ENCODE measurements around the gene SUB1.

DNA sequence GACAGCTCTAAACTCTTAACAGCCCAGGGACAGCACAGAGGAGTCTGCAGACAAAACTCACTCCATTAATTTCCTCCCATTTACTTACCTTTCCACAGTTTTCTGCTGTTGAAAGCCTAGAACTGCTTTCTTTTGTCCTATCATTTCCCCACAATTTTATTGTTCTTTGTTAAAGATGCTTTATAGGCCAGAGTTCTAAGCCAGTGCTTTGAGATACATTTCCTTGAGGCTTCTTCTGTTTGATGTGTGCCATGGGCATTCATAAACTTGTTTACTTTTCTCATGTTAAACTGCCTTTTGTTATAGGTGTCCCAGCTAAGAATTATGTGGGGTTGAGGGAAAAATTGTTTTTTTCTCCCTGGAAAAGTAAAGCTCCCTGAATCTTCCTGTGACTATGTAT, 25.9 kb upstream of the SUB1 start:
- TF ChIP-seq EZH2 (IDR thresholded peaks at IDR 0.05; ENCODE audit: borderline replicate concordance, low read depth, low read length, severe bottlenecking) (no peak), FOS (IDR thresholded peaks at IDR 0.05; ENCODE audit: borderline replicate concordance, insufficient read depth, low read length) (no peak)
